GM21825 (cell line): ENCODE results near the gene VCP.

Experiments used
- ATAC-seq: cut with Tn5 transposase; IDR thresholded peaks from one replicate; pipeline ENCODE4 v1.9.1; 2021; ENCODE audit warnings: mild to moderate bottlenecking, moderate library complexity; ENCODE audit not compliant: unreplicated experiment

Gene VCP

DNA sequence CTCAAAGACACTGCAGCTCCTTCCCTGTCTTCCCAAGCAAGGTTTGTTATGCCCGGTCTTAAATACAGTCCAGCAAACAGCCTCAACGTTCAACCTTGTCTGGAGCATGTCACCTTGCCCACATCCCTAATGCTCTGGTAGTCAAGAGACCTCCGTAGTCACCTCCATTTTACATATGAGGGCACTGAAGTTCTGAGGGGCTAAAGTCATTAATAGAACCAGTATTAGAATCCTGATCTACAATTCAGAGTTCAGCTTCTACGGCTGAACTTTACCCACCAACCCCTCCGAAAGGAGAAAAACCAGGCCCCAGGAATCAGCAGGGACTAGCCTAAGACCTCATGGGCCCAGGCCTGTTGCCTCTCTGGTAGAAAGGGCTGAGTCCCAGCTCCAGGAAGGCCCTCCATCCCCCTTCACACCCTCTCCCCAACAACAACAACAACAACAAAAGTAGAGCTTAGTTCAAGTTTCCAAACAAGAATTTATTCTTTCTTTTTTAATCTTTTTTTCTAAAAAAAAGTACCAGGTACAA, 31.3 kb upstream of the VCP start:
- no peak for ATAC-seq

DNA sequence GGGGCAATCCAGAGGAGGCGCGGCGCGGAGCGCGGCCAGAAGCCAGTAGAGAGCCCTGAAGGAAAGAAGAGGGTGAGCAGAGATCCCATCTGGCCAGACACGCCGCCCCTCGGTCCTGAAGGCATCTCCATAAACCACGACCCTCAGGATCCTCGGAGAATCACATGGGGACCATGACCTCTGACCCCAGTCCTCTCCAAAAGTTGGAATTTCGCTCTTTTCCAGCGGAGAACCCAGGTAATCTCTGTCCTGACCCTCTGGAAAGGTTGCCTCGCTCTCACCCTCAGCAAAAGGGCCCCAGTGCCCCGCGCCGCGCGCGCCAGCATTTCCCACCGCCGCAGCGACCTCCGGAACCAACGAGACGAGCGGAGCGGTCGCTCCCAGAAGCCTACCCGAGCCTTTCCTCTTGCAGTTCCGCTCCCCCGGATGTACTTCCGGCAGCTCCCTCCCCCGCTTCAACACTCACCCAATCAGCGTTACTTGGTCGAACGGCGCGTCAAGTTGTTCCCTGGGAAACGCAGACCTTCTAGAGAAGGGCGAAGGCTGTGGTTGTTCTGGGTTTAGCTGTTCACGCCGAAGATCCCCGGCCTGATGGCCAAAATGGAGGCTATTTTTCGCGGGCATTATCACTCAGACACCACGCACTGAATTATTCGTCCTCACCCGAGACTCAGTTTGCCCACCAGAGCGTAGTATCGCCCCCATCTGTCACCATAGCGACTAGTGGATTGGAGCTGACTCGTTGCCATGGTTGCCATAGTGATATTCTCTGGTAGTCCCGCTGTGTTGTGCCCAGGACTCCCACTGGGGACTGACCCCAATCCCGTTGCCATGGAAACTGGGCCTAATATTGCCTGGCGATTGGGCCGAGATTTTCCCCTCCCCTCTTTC, 30.6 kb upstream of the VCP start, which contains the start of gene STOML2:
TSS of gene STOML2 (minus strand) at position 363 of the 891 bp plus-strand sequence. CDS start at position 326, 37 bp downstream.
- ATAC-seq = peak; percentile 91

DNA sequence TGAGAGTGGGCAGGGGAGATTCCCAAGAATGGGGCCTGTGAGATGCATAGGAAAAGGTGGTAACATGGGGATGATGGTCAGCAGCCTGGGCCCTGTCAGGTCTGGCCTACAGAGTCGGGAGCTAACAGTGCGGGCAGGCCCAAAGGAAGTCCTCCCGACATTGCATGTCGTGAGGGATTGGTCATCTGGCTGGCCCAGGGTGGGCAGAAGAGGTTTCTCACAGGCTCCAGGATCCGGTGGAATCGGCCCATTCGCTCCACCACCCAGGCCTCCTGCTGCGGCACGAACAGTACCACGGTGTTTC, 30.0 kb upstream of the VCP start:
- ATAC-seq = peak; percentile 14

DNA sequence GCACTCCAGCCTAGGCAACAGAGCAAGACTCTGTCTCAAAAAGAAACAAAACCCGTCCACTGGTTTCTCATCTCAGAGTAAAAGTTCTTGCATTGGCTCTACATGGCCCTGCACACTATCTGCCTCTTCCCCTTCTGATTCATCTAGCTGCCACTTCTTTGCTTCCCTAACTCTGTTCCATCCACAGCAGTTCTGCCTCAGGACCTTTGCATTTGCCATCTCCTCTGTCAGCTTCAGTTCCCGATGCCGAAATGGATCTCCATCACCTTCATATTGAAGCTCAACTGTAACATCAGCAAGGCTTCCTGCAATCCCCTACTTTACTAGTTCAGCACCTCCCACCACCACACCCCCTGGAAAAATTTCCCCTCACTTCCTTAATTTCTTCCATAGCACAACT, 25.1 kb upstream of the VCP start:
- ATAC-seq = no peak

DNA sequence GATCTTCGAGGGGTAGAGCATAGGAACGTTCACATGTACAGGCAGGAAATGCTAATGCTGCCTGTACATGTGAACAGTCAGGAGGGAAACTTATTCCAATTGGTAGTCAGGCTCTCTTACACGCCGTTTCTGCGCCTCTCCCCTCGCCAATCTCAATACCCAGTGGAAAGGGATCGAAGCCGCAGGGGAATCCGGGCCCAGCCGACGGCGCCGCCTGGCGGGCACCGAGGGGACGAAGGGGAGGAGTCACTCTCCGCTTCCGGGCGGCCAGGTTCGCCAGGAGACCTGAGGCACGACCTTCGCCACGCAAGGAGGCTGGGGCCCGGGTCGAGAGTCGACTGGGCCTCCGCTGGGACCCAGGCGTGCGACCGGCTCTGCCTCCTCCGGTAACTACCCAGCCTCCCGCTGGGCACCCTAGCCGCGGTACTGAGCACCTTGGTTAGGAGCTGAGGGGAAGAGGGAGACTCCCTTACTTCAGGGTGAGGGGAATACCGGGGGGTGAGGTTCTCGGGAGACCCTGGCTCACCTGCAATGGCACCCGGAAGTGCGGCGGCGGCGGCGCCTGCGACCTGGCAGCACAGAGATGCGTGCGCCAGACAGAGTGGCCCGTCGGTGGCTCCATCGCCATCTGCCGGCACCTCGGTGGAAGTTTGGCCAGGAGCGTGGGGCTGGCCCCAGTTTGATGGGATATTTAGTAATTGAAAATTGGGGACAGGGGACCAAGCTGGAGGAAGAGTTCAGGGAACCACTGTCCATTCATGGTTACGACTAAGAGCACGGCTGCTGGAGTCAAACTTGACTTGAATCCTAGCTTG, 23.8 kb upstream of the VCP start, which contains the start of gene PIGO:
TSS of gene PIGO (minus strand) at position 557 of the 815 bp plus-strand sequence. CDS start 1,026 bp downstream, outside the sequence.
- peak; percentile 86 for ATAC-seq

DNA sequence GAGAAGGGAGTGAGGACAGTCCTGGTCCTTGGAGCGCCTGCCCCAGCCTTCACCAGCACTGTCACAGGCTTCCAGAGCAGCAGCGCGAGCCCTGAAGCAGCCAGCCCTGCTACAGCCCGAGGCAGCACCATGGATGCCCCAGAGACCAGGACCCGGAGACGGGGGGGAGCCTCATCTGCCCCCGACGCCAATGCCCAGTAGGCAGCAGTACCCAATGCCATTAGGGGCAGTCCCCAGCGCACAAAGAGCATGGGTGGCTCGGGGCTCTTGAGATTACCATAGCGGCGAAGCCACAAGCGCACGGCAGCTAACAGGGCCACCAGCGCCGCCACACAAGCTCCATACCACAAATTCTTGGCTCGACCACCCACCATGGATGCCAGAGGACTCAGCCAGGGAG, 19.1 kb upstream of the VCP start:
- no peak for ATAC-seq

DNA sequence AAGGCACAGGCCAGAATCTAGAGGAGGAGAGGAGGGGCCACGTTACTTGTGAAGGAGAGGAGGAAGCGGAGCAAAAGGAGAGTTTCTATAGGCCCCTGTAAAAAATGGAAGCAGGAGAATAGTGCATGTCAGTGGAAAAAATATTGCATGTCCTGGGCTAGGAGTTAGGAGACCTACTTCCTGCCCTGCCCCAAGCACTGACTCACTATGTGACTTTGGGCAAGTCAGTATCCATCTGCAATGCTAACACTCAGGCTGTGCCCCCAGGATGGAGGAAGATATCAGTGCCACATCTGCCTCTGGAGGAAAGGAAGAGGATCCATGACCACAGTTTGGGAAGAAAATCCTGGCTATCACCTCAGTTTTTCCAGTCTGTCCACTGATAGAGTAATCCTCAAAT, 17.0 kb upstream of the VCP start:
- no peak for ATAC-seq

DNA sequence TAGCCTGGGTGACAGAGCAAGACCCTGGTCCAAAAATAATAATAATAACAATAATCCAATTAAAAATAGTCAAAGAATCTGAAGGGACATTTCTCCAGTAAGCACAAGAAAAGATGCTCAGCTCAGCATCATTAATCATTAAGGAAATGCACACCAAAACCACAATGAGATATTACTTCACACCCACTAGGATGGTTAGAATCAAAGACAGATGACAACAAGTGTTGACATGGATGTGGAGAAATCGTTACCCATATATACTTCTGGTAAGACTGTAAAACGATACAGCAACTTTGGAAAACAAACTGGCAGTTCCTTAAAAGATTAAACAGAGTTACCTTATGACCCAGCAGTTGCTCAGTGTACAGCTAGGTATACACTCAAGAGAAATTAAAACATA, 12.7 kb upstream of the VCP start:
- ATAC-seq = no peak

DNA sequence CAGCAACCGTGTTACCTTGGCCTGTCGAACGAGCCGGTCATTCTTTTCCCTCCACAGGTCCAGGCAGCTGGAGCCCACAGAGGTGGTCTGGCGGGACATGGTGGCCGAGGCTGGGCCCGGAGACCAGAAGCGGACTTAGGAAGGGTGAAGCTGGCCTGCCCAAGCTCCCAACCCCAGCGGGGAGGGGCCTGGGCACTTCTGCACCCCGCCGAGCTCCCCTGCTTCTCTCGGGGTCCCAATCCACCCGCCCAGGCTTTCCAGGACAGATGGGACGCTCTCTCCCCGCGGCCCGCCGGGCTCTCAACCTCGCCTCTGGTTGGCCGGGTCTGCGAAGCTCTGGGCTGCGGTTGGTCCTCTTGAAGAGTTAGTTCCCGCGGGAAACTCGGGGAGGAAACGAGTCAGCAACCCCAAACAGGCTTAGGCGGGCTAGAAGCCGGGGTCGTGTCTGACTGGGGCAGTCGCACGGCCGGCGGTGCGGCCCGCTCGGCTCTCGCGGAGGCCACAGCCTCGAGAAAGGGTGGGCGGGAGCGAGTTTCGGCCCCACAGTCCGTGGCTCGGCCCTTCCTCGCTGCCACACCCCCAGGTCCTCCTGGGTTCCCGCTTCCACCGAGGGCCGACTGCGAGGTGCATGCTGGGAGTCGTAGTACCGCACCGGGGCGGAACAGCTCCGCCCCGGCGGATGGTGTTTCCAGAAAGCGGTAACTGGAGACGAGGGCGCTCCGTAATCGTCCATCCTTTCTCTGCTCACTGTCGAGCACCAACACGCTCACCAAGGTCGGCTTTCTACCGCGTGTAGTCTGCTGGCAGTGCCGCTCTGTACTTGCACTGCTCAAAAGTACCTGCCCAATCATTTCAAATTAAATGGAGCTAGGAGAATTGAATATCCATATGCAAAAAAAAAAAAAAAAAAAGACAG, 7.3 kb upstream of the VCP start, which contains the start of gene FANCG:
TSS of gene FANCG (minus strand) at position 517 of the 916 bp plus-strand sequence. CDS start at position 99, 418 bp downstream.
- ATAC-seq = peak; percentile 91

DNA sequence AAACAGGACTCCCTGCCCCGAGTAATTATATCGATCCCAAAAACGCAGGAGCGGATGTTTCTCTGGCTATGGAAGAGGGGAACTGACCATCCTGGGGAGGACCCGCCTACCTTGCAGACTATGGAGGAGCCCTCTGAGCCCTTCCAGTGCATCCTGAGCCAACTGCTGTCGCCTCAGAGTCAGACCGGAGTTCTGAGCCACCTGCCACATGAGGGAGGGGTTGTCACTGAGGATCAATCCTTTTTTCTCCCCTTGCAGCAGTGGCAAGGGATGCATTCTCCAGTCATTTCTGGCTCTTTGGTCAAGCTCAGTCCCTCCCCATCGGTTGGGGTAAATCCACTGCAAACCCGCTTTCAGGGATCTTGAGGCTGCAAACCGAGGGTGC, 6.6 kb upstream of the VCP start:
- peak; percentile 5 for ATAC-seq

DNA sequence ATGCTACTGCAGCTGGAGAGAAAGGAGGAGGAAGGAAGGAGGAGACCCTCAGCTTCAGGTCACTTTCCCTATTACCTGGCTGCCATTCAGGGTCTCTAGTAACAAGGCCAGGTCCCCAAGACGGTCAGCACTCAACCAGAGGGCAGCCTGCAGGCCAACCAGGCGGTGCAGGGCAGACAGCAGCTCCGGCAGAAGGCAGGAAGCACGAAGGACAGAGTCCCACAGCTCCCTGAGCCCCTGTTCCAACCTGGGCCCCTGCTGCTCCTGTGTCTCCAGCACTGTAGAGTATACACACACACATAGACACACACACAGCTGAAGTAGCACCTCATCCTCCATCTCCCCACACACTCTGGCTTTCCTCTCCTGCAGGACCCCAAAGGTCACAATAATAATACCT, 5.6 kb upstream of the VCP start:
- ATAC-seq = no peak

DNA sequence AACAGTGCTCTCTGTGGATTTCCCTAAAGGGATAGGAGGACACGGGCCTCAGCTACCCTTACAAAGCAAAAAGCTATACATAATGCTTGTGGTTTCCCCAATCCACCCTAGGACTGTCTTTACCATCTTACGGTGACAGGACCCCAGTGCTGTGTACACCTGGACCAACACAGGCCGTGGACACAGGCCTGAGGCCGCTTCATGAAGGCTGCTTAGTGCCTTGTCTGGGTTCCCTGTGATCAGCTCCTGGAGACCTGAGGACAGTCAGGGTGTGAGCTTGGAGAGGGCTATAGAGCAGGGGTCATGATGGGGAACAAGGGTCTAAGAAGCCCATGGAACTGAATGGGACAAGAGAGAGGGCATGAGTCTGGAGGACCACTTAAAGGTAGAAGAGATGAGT, 4.4 kb upstream of the VCP start:
- no peak for ATAC-seq

DNA sequence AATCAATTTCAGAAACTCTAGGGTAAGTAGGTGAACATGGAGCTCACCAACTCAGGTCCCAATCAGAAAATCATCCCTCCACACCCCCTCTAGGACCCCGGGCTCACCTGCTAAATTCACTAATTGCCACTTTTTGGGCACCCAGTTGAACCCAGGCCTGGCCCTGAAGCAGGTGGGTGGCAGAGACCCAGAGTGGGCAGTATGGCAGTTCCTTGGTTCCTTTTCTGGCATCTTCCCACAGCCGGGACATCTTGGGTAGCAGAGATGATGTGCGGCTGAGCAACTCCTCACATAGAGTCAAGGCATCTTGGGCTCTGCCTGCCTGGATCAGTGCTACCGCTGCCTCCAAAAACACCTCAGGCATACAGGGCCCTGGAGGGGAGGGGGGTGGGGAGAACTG, 2.9 kb upstream of the VCP start:
- no peak for ATAC-seq

DNA sequence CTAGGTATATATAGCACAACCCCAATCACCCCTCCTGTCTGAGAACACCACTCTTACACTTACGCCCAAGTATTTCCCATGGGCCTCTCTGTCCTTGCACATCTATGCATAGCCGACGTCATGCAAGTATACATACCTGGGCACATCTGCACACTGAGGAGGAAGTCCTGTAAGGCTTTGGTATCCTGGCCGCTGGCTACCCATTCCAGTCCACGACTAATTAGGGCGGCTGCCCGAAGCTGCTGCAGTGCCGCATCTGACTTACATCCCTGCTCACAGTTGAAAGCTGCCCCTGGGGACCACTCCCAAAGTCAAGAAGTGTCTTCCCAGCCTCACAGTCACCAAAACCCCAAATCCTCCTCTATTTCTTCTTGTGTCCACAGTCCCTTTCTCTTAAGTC, 2.4 kb upstream of the VCP start:
- no peak for ATAC-seq

DNA sequence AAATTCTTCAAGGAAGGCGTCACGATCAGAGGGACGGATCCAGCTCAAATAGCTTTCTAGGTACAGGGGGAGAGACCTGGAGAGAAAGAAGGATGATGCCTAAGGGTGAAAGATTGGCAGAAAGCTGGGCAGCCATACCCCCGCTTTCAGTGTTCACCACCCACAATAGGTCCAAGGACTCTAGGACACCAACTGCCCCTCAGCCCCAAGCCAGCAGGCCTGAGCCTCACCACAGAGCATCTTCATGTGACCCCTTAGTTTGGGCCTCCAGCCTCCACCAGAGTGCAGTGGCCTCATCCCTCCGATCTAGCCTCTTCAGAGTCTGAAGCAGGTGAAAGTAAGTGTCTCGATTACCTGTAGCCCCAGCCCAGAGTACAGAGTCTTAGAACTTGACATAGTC, 1.7 kb upstream of the VCP start:
- no peak for ATAC-seq

DNA sequence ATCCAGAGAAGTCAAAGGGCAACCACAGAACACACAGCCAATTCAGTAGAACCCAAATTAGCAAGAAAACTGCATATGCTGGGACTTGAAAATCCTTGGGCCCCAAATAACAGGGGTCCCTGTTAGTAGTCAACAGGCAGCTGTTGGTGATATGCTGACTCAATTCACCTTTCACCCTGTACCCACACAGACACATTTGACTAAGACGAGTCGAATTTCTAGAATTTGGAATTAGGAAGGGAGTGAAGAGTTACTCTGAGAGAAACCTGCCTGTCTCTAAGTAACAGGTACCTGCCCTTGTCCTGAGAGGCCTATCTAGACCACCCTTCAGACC, 821 bp upstream of the VCP start:
- ATAC-seq = no peak

DNA sequence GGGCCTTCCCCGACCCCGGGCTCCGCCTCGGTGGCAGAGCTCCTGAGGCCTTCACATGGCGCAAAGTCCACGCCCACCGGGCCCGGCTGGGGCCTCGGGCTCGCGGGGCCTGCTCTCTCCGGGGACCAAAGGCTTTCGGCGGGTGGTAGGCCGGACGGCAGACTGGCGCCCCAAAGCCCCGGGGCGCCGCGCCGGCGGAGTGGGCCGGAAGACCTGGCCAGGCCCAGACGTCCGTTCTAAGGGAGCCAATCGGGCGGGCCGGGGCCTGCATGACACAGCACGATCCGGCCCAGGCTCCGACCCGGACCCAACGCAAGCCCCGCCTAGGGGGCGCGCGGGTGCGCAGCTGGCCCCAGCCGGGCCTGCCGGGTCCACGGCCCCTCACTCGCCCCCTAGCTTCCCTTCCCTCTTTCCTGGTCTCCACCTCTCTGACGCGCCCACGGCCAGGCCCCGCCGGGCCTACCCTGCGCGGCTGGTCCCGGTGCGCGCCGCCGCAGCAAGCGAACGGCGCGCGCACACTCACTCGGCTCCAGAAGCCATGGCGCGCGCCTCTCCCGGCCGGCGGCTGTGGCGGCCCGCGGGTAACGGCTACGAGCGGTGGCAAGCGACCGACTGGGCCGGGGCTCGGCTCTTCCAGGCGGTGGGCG, 488 bp downstream of the VCP start:
- peak; percentile 40 for ATAC-seq

DNA sequence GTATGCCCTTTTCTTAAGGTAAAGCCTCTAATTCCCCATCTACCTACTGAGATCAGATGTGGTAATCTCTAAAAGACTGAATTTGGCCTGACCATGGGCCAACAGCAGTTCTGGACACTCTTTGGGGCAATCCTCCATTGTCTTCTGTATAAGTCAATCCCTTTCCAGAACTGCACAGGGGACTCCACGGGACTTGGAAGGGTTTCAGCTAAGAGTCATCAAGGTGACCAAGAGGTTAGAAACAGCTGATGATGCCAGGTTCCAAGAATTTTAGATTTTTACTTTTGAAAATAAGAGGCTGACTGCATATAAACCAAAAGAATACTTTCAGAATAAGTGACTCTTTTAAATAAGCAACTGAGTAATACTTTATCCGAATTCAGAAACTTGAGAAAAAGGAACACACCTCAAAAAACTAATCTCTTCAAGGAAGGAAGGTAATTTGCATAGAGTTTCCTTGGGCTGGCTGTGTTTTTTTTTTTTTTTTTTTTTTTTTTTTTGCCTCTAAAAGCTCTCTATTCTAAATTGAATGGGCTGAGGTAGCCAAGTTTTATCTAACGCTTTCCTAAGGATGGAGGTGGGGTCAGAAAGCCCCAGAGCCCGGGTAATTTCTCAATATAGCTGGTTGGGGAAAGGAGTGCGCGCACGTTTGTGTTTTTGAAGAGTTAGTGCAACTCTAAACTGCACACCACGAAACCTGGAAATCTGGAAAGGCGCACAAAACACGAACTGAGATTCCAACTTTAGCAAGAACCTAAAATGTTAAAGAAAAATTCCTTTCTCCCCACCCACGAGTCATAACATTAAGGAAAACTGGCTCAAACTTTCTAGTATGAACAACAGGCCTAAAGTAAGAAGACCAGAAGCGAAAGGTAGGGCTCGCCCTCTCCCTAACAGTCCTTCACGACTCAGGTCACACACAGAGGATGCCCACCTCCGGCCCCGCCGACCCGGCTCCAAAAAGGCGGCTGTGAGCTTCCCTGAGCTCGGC, 1.3 kb downstream of the VCP start:
- ATAC-seq = no peak

DNA sequence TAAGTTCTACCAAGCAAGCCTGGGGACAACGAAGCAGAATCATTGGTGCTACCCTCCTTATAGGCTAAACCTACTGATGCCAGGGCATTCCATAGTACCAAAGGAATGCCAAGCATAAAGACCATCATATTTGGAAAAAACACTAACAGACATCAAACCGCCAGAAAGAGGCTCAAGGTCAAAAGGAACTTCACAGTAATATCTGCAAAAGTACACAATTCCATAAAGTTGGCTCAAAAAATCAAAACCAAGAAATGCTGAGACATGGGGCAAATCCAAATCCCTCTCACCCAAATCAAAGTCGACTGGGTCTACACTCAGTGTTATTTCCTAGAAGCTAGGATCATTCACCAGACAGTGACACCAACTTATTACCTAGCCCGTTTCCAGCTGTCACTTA, 3.4 kb downstream of the VCP start:
- no peak for ATAC-seq
